Spleen (tissue), 11 donors: Measurements from ENCODE around the gene G3BP2. TPM values are rescaled to one million over a fixed set of nuclear protein-coding genes. Genes with fewer than 3 reads are reported as not detected.

Experiments
- DNase-seq: peaks from one replicate; pipeline ENCODE4 v3.0.0-alpha.2; 2020
- H3K27ac ChIP-seq, 8 donors: fragments of 200-600 bp; sonication (generic) in 7 of 8; 1 replicate in 4 of 8; 2 replicates in 4 of 8; pipeline versions ENCODE4 v1.5.0 to v1.8.0; 2016 to 2021; ENCODE audit warnings: inconsistent platforms in 4 of 8, mild to moderate bottlenecking in 4 of 8, moderate library complexity in 1 of 8
- H3K27me3 ChIP-seq, 7 donors: fragments of 200-600 bp; sonication (generic) in 6 of 7; replicated peaks in 1 of 7; 1 replicate in 4 of 7; 2 replicates in 3 of 7; pipeline versions ENCODE4 v1.5.0 to v1.8.0; 2016 to 2021; ENCODE audit warnings: inconsistent platforms in 3 of 7, mild to moderate bottlenecking in 1 of 7
- H3K36me3 ChIP-seq, 6 donors: fragments of 200-600 bp; sonication (generic) in 5 of 6; 1 replicate in 4 of 6; 2 replicates in 2 of 6; pipeline versions ENCODE4 v1.5.0 to v1.8.0; 2016 to 2021; ENCODE audit warnings: inconsistent platforms in 2 of 6
- H3K4me1 ChIP-seq, 6 donors: fragments of 200-600 bp; sonication (generic) in 5 of 6; 1 replicate in 3 of 6; 2 replicates in 3 of 6; pipeline versions ENCODE4 v1.5.0 to v1.8.0; 2016 to 2021; ENCODE audit warnings: inconsistent platforms in 3 of 6
- H3K4me3 ChIP-seq, 8 donors: fragments of 200-600 bp; sonication (generic) in 7 of 8; 1 replicate in 4 of 8; 2 replicates in 4 of 8; pipeline versions ENCODE4 v1.5.0 to v1.8.0; 2016 to 2021; ENCODE audit warnings: inconsistent platforms in 4 of 8, mild to moderate bottlenecking in 4 of 8, moderate library complexity in 2 of 8
- H3K9me3 ChIP-seq, 8 donors: fragments of 200-600 bp; sonication (generic) in 7 of 8; 1 replicate in 4 of 8; 2 replicates in 4 of 8; pipeline versions ENCODE4 v1.5.0 to v1.8.0; 2016 to 2021; ENCODE audit warnings: inconsistent platforms in 4 of 8
- CTCF ChIP-seq, 11 experiments: fragments of 200-600 bp in 7 of 11; fragments of 450-650 bp in 4 of 11; sonication (generic) in 4 of 11; IDR thresholded peaks in 8 of 11; conservative IDR thresholded peaks in 3 of 11; 1 replicate in 7 of 11; 2 replicates in 4 of 11; pipeline versions ENCODE4 v1.4.0 to v1.8.0; 2016 to 2021; ENCODE audit warnings: antibody characterized with exemption in 11 of 11, inconsistent platforms in 4 of 11, mild to moderate bottlenecking in 1 of 11
- POLR2A ChIP-seq, 3 donors: fragments of 450-650 bp; IDR thresholded peaks; one replicate each; pipeline ENCODE4 v1.5.1; 2017; ENCODE audit warnings: antibody characterized with exemption in 3 of 3, mild to moderate bottlenecking in 1 of 3
- POLR2AphosphoS5 ChIP-seq, 3 donors: sonication (generic); formaldehyde crosslinking; IDR thresholded peaks; one replicate each; pipeline ENCODE4 v1.5.1; 2017; ENCODE audit warnings: antibody characterized with exemption in 3 of 3
- WGBS, 5 donors: extraction: QIAGEN DNeasy Blood & Tissue Kit in 3 of 5; methylation state at CpG; one replicate each; pipeline versions ENCODE4 v1.1.5 to v1.1.7; 2013 to 2018; 5-methylcytosine and 5-hydroxymethylcytosine counted together
- intact Hi-C: fragments of 100-400 bp; cut with DNase I; formaldehyde crosslinking; loops from one replicate; pipeline ENCODE4 v1.15.0; 2023; ENCODE audit warnings: low total_unique reads
- polyA plus RNA-seq, 3 donors: library from polyadenylated mRNA; stranded (reverse); fragments of 200-250 nt; gene quantifications; one replicate each; pipeline ENCODE4 v1.2.1, GENCODE V29; 2013
- total RNA-seq, 7 donors: library from RNA; depleted of rRNA in 3 of 7; stranded (reverse); fragments of >200 nt in 3 of 7; fragmentation: NEBNext Ultra II Directional in 4 of 7; extraction: Animal tissue kit (Norgen Biotek cat#: 25700) in 4 of 7; gene quantifications; one replicate each; pipeline versions ENCODE4 v1.1.0 to v1.2.1, GENCODE V29; 2016 to 2021
- donor health status: healthy with polysubstance abuse.
- donor health status: DM: no; HTN: no; CAD: no; lungs with moderate emphysema.
- donor health status: DM: no; HTN: no; CAD: no.
- donor health status: Bipolar disorder and iron deficiency.
- donor health status: healthy.
- donor health status: DM: no; HTN: no; CAD: no.
- donor health status: DM: yes; HTN: yes; CAD: no.

The G3BP2 gene
- total and polyA plus RNA-seq, 10 donors, result 15.2 to 113 (median 102) TPM

GRCh38 chr4:75678473-75678872 is 5.3 kb upstream of the G3BP2 start:
- TF ChIP-seq POLR2A (IDR thresholded peaks at IDR 0.05) (no peak), CTCF (IDR thresholded peaks at IDR 0.05 in 8 of 11, conservative IDR thresholded peaks at IDR 0.05 in 3 of 11) (no peak)
- Histone ChIP-seq H3K9me3 (no peaks in the 10 kb centered on the region), H3K27me3 (no peaks in the 10 kb centered on the region), H3K36me3 (no peaks in the 10 kb centered on the region), H3K4me3 (no peak overlapping the region), H3K27ac (no peak overlapping the region), H3K4me1 (peaks cover 6 to 9% (median 7%) of the 10 kb centered on the region in 6 donors)
- no peak for DNase-seq
- intact Hi-C loops, result no loop called here

- H3K4me3 ChIP-seq, result no peak overlapping the region
- no peaks in the 10 kb centered on the region for H3K27me3 ChIP-seq
- WGBS, 5 donors, result 90 to 97% (median 93%) methylated on average over 10 to 11 of the region's 11 CpGs
- intact Hi-C loops, result no loop called here
- no peaks in the 10 kb centered on the region for H3K36me3 ChIP-seq
- no peak overlapping the region for H3K27ac ChIP-seq
- no peak for DNase-seq
- H3K4me1 ChIP-seq, result peaks cover 21 to 32% (median 27%) of the 10 kb centered on the region in 6 donors
- no peaks in the 10 kb centered on the region for H3K9me3 ChIP-seq
- TF ChIP-seq POLR2A (IDR thresholded peaks at IDR 0.05) (no peak), POLR2AphosphoS5 (IDR thresholded peaks at IDR 0.05) (no peak), CTCF (IDR thresholded peaks at IDR 0.05 in 8 of 11, conservative IDR thresholded peaks at IDR 0.05 in 3 of 11) (no peak)
Observed at GRCh38 chr4:75675004-75675531, 1.9 kb upstream of the G3BP2 start.

GRCh38 chr4:75673959-75674328 is 733 bp upstream of the G3BP2 start:
- no peaks in the 10 kb centered on the region for H3K36me3 ChIP-seq
- TF ChIP-seq POLR2A (IDR thresholded peaks at IDR 0.05), result no peak
- no peak for TF ChIP-seq CTCF (IDR thresholded peaks at IDR 0.05 in 8 of 11, conservative IDR thresholded peaks at IDR 0.05 in 3 of 11)
- TF ChIP-seq POLR2AphosphoS5 (IDR thresholded peaks at IDR 0.05), result no peak
- no peak for DNase-seq
- H3K4me1 ChIP-seq, result peaks cover 29 to 43% (median 39%) of the 10 kb centered on the region in 6 donors
- 41 to 54% (median 45%) methylated on average over 5 of the region's 5 CpGs for whole genome bisulfite sequencing, 5 donors
- no peaks in the 10 kb centered on the region for H3K9me3 ChIP-seq
- H3K27me3 ChIP-seq, result no peaks in the 10 kb centered on the region
- peak overlapping the region; percentile 75 to 96 (median 87) for H3K4me3 ChIP-seq
- peak overlapping the region; percentile 97 to 100 (median 98) for H3K27ac ChIP-seq
- intact Hi-C loops, result loop anchor here (5.0 kb wide), 1 partner anchor 48 kb away; the partner anchor contains the start of gene USO1

GRCh38 chr4:75672461-75673026 is 667 bp downstream of the G3BP2 start:
- peak; percentile 95 for DNase-seq
- 0 to 1% (median 0%) methylated on average over 31 to 44 of the region's 44 CpGs for WGBS, 5 donors
- Histone ChIP-seq H3K9me3 (no peaks in the 10 kb centered on the region), H3K27me3 (no peaks in the 10 kb centered on the region), H3K27ac (peak overlapping the region; percentile 97 to 100 (median 98)), H3K4me1 (peaks cover 34 to 57% (median 52%) of the 10 kb centered on the region in 6 donors), H3K4me3 (peak overlapping the region; percentile 75 to 96 (median 87)), H3K36me3 (no peaks in the 10 kb centered on the region)
- no peak for TF ChIP-seq CTCF (IDR thresholded peaks at IDR 0.05 in 8 of 11, conservative IDR thresholded peaks at IDR 0.05 in 3 of 11)
- TF ChIP-seq POLR2A (IDR thresholded peaks at IDR 0.05), result no peak
- TF ChIP-seq POLR2AphosphoS5 (IDR thresholded peaks at IDR 0.05), result no peak
- intact Hi-C loops, result loop anchor here (5.0 kb wide), 1 partner anchor 50 kb away; the partner anchor contains the start of gene USO1
